IPS DF 4.7 (cell line): Measurements from ENCODE around the gene FHOD1.

ENCODE experiments used
- DNase-seq: peaks from one replicate; pipeline ENCODE4 v3.0.0-alpha.2; 2013; ENCODE audit warnings: low spot score; ENCODE audit errors: extremely low read depth

FHOD1 gene

GRCh38 chr16:67247192-67248072 lies at the start of gene FHOD1:
FHOD1 (minus strand) TSS chr16:67247481; CDS start chr16:67247410, 71 bp downstream.
- DNase-seq = no peak

GRCh38 chr16:67296420-67296819 lies 49.1 kb upstream of the FHOD1 start:
- DNase-seq = no peak

GRCh38 chr16:67294938-67295361 lies 47.7 kb upstream of the FHOD1 start:
- no peak for DNase-seq

GRCh38 chr16:67294171-67294757 lies 47.0 kb upstream of the FHOD1 start:
- DNase-seq = no peak

- no peak for DNase-seq
Observed at GRCh38 chr16:67291461-67291860, 44.2 kb upstream of the FHOD1 start.

- no peak for DNase-seq
Observed at GRCh38 chr16:67287960-67288359, 40.7 kb upstream of the FHOD1 start.

- DNase-seq = no peak
Observed at GRCh38 chr16:67286441-67287235, 39.4 kb upstream of the FHOD1 start.

GRCh38 chr16:67284699-67285646 lies 37.7 kb upstream of the FHOD1 start:
- peak; percentile 38 for DNase-seq

- DNase-seq = no peak
Observed at GRCh38 chr16:67283826-67284555, 36.7 kb upstream of the FHOD1 start.

GRCh38 chr16:67283039-67283825 lies 36.0 kb upstream of the FHOD1 start:
- no peak for DNase-seq

GRCh38 chr16:67282447-67282805 lies 35.1 kb upstream of the FHOD1 start:
- DNase-seq = no peak

- no peak for DNase-seq
Observed at GRCh38 chr16:67281536-67282446, 34.5 kb upstream of the FHOD1 start.

GRCh38 chr16:67280090-67281015 lies 33.1 kb upstream of the FHOD1 start:
- no peak for DNase-seq

GRCh38 chr16:67279296-67280089 lies 32.2 kb upstream of the FHOD1 start, which contains the start of gene PLEKHG4:
PLEKHG4 (plus strand) TSS chr16:67279532; CDS start chr16:67280045, 513 bp downstream.
- DNase-seq = no peak

GRCh38 chr16:67278773-67279295 lies 31.6 kb upstream of the FHOD1 start:
- DNase-seq = no peak
